Mononuclear cell (primary cell): ENCODE measurements around the gene PALD1. TPM values are rescaled to one million over a fixed set of nuclear protein-coding genes. Genes with fewer than 3 reads are reported as not detected.

Source experiments
- H3K27me3 ChIP-seq: 2 replicates; pipeline ENCODE4 v1.6.0; 2011; ENCODE audit warnings: low read length, control low read depth; ENCODE audit not compliant: insufficient read depth
- H3K4me1 ChIP-seq: 2 replicates; pipeline ENCODE4 v1.5.1; 2011; ENCODE audit warnings: mild to moderate bottlenecking, low read length, control low read depth; ENCODE audit not compliant: insufficient read depth
- H3K4me3 ChIP-seq: 2 replicates; pipeline ENCODE4 v1.5.1; 2011; ENCODE audit warnings: mild to moderate bottlenecking, low read length, moderate library complexity
- H3K9me3 ChIP-seq: 2 replicates; pipeline ENCODE4 v1.5.1; 2011; ENCODE audit warnings: low read depth, mild to moderate bottlenecking, control low read depth, low read length
- total RNA-seq: library from RNA; depleted of rRNA; stranded (reverse); fragments of >200 nt; gene quantifications from one replicate; pipeline ENCODE4 v1.2.3, GENCODE V29; 2012

PALD1 gene
- total RNA-seq, 1 donor: 0.52 TPM

DNA sequence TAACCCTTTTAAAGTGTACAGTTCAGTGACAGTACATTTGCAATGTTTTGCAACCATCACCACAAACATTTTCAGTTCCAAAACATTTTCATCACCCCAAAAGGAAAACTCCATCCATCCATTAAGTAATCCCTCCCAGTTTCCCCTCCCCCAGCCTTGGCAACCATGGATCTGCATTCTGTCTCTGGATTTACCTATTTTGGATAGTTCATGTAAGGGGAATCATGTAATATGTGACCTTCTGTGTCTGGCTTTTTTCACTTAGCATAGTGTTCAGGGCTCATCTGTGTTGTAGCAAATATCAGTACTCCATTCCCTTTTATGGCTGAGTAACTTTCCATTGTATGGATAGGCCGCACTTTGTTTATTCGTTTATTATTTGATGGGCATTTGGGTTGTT, 13.0 kb downstream of the PALD1 start:
- Histone ChIP-seq H3K9me3 (no peaks in the 10 kb centered on the region), H3K4me3 (no peak overlapping the region), H3K27me3 (no peaks in the 10 kb centered on the region), H3K4me1 (peaks cover 25% of the 10 kb centered on the region)

- H3K4me3 ChIP-seq: no peak overlapping the region
- no peaks in the 10 kb centered on the region for H3K27me3 ChIP-seq
- H3K9me3 ChIP-seq: no peaks in the 10 kb centered on the region
- H3K4me1 ChIP-seq: peaks cover 25% of the 10 kb centered on the region
Measured at GRCh38 chr10:70492786-70493659, 14.5 kb downstream of the PALD1 start.

DNA sequence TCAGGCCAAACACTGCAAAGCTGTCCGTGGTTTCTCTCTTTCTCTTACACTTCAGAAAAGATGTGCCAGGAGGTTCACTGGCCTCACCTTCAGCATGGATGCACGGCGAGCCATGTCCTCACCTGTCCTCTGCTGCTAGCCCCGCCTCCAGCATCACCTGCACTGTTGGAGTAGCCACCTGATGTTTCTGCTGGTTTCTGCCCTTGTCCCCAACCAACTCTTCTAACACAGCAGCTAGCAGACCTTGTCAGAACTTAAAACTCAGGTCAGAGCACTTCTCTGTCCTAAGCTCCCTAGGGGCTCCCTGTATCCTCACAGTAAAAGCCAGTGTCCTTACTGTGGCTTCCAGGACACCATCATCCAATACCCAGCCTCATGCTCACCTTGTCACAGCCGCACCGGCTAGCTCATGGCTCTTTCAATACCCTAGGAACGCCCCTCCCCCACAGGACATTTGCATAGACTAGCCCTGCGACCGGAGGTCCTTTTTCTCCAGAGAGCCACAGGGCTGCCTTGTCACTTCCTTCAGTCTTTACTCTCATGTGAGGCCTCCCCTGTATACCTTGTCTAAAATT, 15.2 kb downstream of the PALD1 start:
- Histone ChIP-seq H3K4me3 (no peak overlapping the region), H3K9me3 (no peaks in the 10 kb centered on the region), H3K4me1 (peaks cover 25% of the 10 kb centered on the region)

DNA sequence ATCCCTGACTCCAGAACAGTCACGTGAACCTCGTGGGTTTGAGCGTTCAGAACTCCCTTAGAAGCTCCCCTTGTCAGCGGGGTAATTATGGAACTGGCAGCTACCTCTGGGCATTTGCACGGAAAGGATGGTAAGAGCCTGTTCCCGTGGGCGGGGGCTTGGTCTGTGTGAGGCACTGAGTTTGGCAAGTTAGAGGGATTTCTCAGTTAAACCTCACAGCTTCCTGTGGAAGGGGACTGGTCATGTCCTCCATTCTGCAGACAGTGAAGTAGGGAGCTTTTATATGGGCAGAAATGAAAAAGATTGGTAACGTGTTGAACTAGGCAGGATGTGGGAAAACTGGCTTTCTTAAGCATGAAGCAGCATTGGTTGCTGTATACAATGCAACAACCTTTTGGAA, 16.0 kb downstream of the PALD1 start:
- no peaks in the 10 kb centered on the region for H3K27me3 ChIP-seq
- H3K4me3 ChIP-seq: no peak overlapping the region
- H3K4me1 ChIP-seq: peaks cover 25% of the 10 kb centered on the region
- H3K9me3 ChIP-seq: no peaks in the 10 kb centered on the region

More for the DNA sequence above, 15.2 kb downstream of the PALD1 start:
- H3K27me3 ChIP-seq: no peaks in the 10 kb centered on the region

DNA sequence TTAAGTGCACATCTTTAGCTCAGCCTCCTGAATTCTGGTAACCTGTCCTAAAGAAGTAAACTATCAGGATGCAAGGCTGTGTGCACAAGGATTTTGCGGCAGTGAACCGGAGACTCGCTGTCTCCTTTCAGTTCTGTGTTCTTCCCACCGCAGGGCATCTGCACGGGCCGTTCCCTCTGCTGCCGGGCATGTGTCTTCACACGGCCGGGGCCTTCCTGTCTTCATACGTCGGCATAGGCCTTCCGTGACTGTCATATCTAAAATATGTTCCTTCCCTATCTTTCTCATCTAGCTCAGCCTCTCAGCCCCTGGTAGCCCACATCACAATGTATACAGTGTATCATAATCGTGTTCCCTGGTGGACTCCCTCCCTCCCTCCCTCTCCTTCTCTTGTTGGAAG, 16.4 kb downstream of the PALD1 start:
- H3K9me3 ChIP-seq: no peaks in the 10 kb centered on the region
- H3K27me3 ChIP-seq: no peaks in the 10 kb centered on the region
- H3K4me1 ChIP-seq: peaks cover 25% of the 10 kb centered on the region
- H3K4me3 ChIP-seq: no peak overlapping the region

GRCh38 chr10:70495691-70496261, 17.2 kb downstream of the PALD1 start:
- peaks cover 26% of the 10 kb centered on the region for H3K4me1 ChIP-seq
- no peaks in the 10 kb centered on the region for H3K9me3 ChIP-seq
- H3K4me3 ChIP-seq: no peak overlapping the region
- H3K27me3 ChIP-seq: no peaks in the 10 kb centered on the region

DNA sequence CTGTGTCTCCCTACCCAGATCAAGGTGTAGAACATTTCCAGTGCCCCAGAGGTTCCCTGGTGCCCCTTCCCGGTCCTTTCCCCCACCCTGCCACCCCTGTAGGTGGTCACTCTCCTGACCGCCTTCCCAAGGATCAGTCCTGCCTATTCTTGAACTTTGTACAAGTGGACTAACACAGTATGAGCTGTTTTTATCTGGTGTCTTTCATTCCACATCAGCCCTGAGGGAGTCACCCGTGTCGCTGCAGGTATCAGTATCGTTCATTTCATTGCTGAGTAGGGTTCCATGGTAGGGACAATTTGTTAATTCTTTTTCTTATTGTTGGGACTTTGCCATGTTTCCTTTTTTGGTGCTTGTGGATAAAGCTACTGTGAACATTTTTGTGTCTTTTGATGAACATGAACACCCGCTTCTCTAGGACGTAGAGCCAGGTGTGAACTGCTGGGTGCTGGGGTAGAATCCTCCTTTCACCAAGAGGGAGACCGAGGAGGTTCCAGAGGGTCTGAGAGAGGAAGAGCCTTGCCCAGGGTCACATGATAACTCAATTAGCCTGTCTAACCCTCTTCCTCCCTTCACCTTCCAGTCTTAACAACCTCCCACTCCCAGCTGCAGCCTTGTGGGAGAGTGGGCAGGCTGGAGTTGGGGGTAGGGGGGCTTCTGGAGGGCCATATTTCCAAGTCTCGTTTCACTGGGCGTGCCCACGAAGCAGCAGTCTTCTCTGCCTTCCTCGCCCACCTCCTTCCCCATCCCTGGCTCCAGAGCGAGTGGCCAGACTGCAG, 18.0 kb downstream of the PALD1 start:
- Histone ChIP-seq H3K27me3 (no peaks in the 10 kb centered on the region), H3K4me1 (peaks cover 29% of the 10 kb centered on the region)

GRCh38 chr10:70497120-70497545, 18.6 kb downstream of the PALD1 start:
- H3K27me3 ChIP-seq: no peaks in the 10 kb centered on the region
- H3K9me3 ChIP-seq: no peaks in the 10 kb centered on the region
- H3K4me1 ChIP-seq: peaks cover 29% of the 10 kb centered on the region
- H3K4me3 ChIP-seq: no peak overlapping the region

More for the DNA sequence above, 18.0 kb downstream of the PALD1 start:
- no peak overlapping the region for H3K4me3 ChIP-seq
- H3K9me3 ChIP-seq: no peaks in the 10 kb centered on the region

DNA sequence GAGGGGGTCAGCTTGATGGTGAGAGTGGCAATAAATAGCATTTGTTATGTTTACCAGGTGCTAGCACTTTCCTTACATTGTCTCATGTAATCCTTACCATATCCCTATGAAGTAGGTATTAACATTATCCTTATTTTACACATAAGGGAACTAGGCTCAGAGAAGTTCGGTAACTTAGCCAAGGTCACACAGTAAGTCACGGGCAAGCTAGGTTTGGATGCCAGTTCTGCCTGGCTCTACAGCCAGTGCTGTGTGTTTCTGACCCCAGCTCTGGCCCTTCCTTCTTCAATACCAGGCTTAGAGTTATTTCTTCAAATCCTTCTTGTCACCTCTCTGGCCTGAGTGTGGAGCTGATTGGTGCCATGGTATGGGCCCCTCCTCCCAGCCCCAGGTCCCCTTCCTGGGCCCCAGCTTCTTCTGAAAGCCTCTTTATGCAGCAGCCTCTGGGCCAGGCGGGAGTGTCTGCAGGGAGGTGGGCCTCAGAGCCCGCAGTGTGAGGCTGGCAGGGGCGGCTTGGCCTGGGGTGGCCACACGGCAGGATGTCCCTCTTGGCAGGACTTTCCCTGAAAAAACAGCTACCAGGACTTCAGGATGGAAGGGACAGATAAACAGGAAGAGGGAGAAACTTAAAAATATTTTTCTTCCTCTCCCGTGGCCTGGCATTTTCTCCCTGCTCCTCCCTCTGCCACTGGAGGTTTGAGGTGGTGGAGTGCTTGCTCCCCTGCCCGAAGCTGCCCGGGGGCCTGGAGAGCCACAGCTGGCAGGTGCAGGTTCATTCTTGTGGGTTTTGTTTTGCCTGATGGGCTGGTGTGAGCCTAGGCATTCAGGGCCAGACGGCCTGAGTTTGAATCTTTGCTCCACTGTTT, 20.6 kb downstream of the PALD1 start:
- Histone ChIP-seq H3K4me3 (no peak overlapping the region), H3K4me1 (peaks cover 12% of the 10 kb centered on the region), H3K27me3 (no peaks in the 10 kb centered on the region), H3K9me3 (no peaks in the 10 kb centered on the region)

- Histone ChIP-seq H3K27me3 (no peaks in the 10 kb centered on the region), H3K4me3 (no peak overlapping the region), H3K4me1 (peaks cover 6% of the 10 kb centered on the region), H3K9me3 (no peaks in the 10 kb centered on the region)
Measured at GRCh38 chr10:70499836-70500167, 21.2 kb downstream of the PALD1 start.

- H3K9me3 ChIP-seq: no peaks in the 10 kb centered on the region
- no peaks in the 10 kb centered on the region for H3K27me3 ChIP-seq
- no peak overlapping the region for H3K4me3 ChIP-seq
- H3K4me1 ChIP-seq: peaks cover 4% of the 10 kb centered on the region
Measured at GRCh38 chr10:70500368-70500767, 21.8 kb downstream of the PALD1 start.

- Histone ChIP-seq H3K4me1 (peaks cover 4% of the 10 kb centered on the region), H3K27me3 (no peaks in the 10 kb centered on the region), H3K4me3 (no peak overlapping the region), H3K9me3 (no peaks in the 10 kb centered on the region)
Measured at GRCh38 chr10:70500812-70501301, 22.3 kb downstream of the PALD1 start.

- Histone ChIP-seq H3K4me1 (peaks cover 4% of the 10 kb centered on the region), H3K4me3 (no peak overlapping the region), H3K9me3 (no peaks in the 10 kb centered on the region), H3K27me3 (no peaks in the 10 kb centered on the region)
Measured at GRCh38 chr10:70502406-70502805, 23.8 kb downstream of the PALD1 start.

- Histone ChIP-seq H3K9me3 (no peaks in the 10 kb centered on the region), H3K27me3 (no peaks in the 10 kb centered on the region)
Measured at GRCh38 chr10:70503776-70504175, 25.2 kb downstream of the PALD1 start.

More at GRCh38 chr10:70503776-70504175, 25.2 kb downstream of the PALD1 start:
- no peak overlapping the region for H3K4me3 ChIP-seq
- H3K4me1 ChIP-seq: peaks cover 9% of the 10 kb centered on the region
